Endodermal cell (in vitro differentiated cells): ENCODE results near the gene ZDHHC18. TPM values are rescaled to one million over a fixed set of nuclear protein-coding genes. Genes with fewer than 3 reads are reported as not detected.
"Not testable (repeated sequence)": the region's sequence is repeated elsewhere in the genome, so short reads cannot be mapped to it uniquely, and the experiment has no call there.

Source experiments
- DNase-seq: peaks from one replicate; pipeline ENCODE4 v3.0.0-alpha.2; 2017
- H3K27ac ChIP-seq: 2 replicates; pipeline ENCODE4 v1.5.1; 2013; ENCODE audit warnings: mild to moderate bottlenecking, low read depth, low read length, moderate library complexity
- H3K27me3 ChIP-seq: 2 replicates; pipeline ENCODE4 v1.6.1; 2013; ENCODE audit warnings: mild to moderate bottlenecking, low read length, moderate library complexity; ENCODE audit not compliant: insufficient read depth, control insufficient read depth, poor library complexity, severe bottlenecking
- H3K36me3 ChIP-seq: 2 replicates; pipeline ENCODE4 v1.7.0; 2013; ENCODE audit warnings: mild to moderate bottlenecking, low read length, moderate library complexity; ENCODE audit not compliant: control insufficient read depth, insufficient read depth
- H3K4me1 ChIP-seq: one replicate; pipeline ENCODE4 v1.7.0; 2013; ENCODE audit warnings: low read length; ENCODE audit not compliant: control insufficient read depth, insufficient read depth
- H3K4me3 ChIP-seq: 2 replicates; pipeline ENCODE4 v1.5.1; 2013; ENCODE audit warnings: mild to moderate bottlenecking, low read length, moderate library complexity
- H3K9ac ChIP-seq: 2 replicates; pipeline ENCODE4 v1.6.1; 2013; ENCODE audit warnings: mild to moderate bottlenecking, low read length, moderate library complexity; ENCODE audit not compliant: poor library complexity, severe bottlenecking; ENCODE audit errors: extremely low read depth
- H3K9me3 ChIP-seq: 2 replicates; pipeline ENCODE4 v1.6.1; 2013; ENCODE audit warnings: mild to moderate bottlenecking, low read length, moderate library complexity; ENCODE audit not compliant: control insufficient read depth
- H3K27ac Mint-ChIP-seq: 2 replicates; pipeline ENCODE4 v1.8.0; 2020; ENCODE audit warnings: mixed read lengths
- H3K27me3 Mint-ChIP-seq: 2 replicates; pipeline ENCODE4 v1.8.0; 2021; ENCODE audit warnings: mild to moderate bottlenecking, mixed read lengths; ENCODE audit not compliant: insufficient read depth
- H3K36me3 Mint-ChIP-seq: 2 replicates; pipeline ENCODE4 v1.8.0; 2020; ENCODE audit warnings: low read depth, mixed read lengths
- H3K4me1 Mint-ChIP-seq: 2 replicates; pipeline ENCODE4 v1.8.0; 2020; ENCODE audit warnings: mixed read lengths
- H3K4me3 Mint-ChIP-seq: 2 replicates; pipeline ENCODE4 v1.8.0; 2020; ENCODE audit warnings: mild to moderate bottlenecking, moderate library complexity, mixed read lengths
- H3K9me3 Mint-ChIP-seq: 2 replicates; pipeline ENCODE4 v1.8.0; 2020; ENCODE audit warnings: mild to moderate bottlenecking, mixed read lengths
- WGBS, 2 experiments: methylation state at CpG; one replicate each; pipeline versions ENCODE4 v1.1.5 to v1.1.7; 2013; ENCODE audit warnings: missing lambda C conversion rate in 2 of 2, mixed read lengths in 1 of 2; ENCODE audit not compliant: insufficient coverage in 1 of 2, insufficient read length in 1 of 2; 5-methylcytosine and 5-hydroxymethylcytosine counted together
- total RNA-seq, 2 donors: library from RNA; stranded (reverse); fragmentation: NEBNext Ultra II Directional in 1 of 2; extraction: Animal tissue kit (Norgen Biotek cat#: 25700) in 1 of 2; gene quantifications; 2 replicates in 1 of 2; 3 replicates in 1 of 2; pipeline ENCODE4 v1.2.1, GENCODE V29; 2021
- TF ChIP-seq, protein P1 (sequence below): fragments of 200-600 bp; sonication (generic); conservative IDR thresholded peaks from 2 replicates; pipeline ENCODE4 v1.5.0; 2021; ENCODE audit warnings: antibody characterized with exemption, mild to moderate bottlenecking

Gene ZDHHC18
- total RNA-seq, 2 donors from 2014 or later, result 39.7 to 42.4 TPM

DNA sequence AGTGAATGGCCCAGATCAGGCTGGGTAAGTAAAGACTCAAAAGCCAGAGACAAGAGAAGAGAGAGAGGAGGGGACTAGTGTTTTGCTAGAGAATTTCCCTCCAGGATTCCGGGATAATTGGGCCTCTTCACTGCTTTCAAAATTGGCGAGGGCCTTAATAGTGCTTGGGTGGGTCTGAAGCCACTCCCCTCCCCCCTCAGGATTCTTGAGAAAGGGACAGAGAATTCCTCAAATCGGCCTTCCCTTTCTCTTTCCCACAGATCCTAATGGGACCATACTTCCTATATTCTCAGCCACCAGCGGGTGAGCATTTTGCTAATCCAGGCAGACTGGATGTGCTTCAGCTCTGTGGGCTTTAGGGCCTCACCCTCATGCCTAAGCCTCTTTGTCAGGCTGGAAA is 48.4 kb downstream of the ZDHHC18 start:
- Mint-ChIP-seq H3K4me3 (no peak overlapping the region), H3K27ac (peak overlapping the region; percentile 20), H3K4me1 (peaks cover 1% of the 10 kb centered on the region), H3K9me3 (no peaks in the 10 kb centered on the region), H3K36me3 (peaks cover 13% of the 10 kb centered on the region), H3K27me3 (no peaks in the 10 kb centered on the region)
- Histone ChIP-seq H3K27me3 (no peaks in the 10 kb centered on the region), H3K9me3 (no peaks in the 10 kb centered on the region), H3K36me3 (peaks cover 22% of the 10 kb centered on the region), H3K4me1 (no peaks in the 10 kb centered on the region), H3K4me3 (no peak overlapping the region), H3K27ac (no peak overlapping the region), H3K9ac (no peak overlapping the region)
- WGBS, 2 experiments, result 70% methylated on average over 4 of the region's 4 CpGs
- TF ChIP-seq, protein P1, sequence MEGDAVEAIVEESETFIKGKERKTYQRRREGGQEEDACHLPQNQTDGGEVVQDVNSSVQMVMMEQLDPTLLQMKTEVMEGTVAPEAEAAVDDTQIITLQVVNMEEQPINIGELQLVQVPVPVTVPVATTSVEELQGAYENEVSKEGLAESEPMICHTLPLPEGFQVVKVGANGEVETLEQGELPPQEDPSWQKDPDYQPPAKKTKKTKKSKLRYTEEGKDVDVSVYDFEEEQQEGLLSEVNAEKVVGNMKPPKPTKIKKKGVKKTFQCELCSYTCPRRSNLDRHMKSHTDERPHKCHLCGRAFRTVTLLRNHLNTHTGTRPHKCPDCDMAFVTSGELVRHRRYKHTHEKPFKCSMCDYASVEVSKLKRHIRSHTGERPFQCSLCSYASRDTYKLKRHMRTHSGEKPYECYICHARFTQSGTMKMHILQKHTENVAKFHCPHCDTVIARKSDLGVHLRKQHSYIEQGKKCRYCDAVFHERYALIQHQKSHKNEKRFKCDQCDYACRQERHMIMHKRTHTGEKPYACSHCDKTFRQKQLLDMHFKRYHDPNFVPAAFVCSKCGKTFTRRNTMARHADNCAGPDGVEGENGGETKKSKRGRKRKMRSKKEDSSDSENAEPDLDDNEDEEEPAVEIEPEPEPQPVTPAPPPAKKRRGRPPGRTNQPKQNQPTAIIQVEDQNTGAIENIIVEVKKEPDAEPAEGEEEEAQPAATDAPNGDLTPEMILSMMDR, result no peak
- no peak for DNase-seq

DNA sequence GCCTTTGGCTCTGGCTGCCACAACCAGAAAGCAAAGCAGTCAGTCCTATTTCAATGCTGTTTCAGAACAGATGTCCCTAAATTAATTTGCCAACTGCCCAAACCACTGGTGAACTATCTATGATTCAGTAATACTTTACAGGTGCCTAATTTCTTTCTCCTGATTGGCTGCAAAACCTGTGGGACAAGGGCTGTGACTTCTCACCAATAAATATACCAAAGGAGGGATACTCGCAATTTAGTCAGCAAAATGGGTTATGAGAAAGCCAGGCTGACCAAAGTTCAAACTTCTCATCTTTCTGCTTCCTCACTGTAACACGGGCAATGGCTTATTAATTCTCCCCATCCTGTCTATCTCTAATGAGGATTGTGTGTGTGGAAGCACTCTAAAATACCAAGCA is 50.8 kb downstream of the ZDHHC18 start:
- Histone ChIP-seq H3K9ac (no peak overlapping the region), H3K4me1 (no peaks in the 10 kb centered on the region), H3K9me3 (no peaks in the 10 kb centered on the region), H3K27ac (no peak overlapping the region), H3K27me3 (no peaks in the 10 kb centered on the region), H3K36me3 (peaks cover 36% of the 10 kb centered on the region), H3K4me3 (no peak overlapping the region)
- Mint-ChIP-seq H3K27me3 (no peaks in the 10 kb centered on the region), H3K4me3 (no peak overlapping the region), H3K36me3 (peaks cover 24% of the 10 kb centered on the region), H3K27ac (no peak overlapping the region), H3K9me3 (no peaks in the 10 kb centered on the region), H3K4me1 (peaks cover 1% of the 10 kb centered on the region)
- TF ChIP-seq, protein P1, result no peak
- 79 to 100% methylated on average over 1 to 2 of the region's 2 CpGs for WGBS, 2 experiments
- no peak for DNase-seq

DNA sequence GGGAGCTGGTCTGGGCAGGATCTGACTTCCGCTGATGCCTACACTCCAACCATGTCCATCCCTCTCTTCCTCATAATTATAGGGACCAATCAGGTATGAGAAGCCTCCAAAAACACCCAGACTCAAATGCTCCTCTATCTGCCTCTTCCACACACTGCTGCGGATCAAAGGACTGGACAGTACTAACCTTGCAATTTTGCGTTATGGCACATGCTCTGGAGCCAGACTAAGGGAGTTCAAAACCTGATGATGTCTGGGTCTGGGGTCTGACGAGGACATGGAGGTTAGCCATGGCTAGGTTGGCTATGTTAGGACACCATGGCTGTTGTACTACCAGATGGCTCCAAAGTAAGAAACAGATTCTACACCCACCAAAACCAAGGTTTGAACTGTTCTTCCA is 53.3 kb downstream of the ZDHHC18 start:
- Mint-ChIP-seq H3K36me3 (peaks cover 48% of the 10 kb centered on the region), H3K4me3 (no peak overlapping the region), H3K27ac (no peak overlapping the region), H3K27me3 (no peaks in the 10 kb centered on the region), H3K9me3 (no peaks in the 10 kb centered on the region), H3K4me1 (peaks cover 1% of the 10 kb centered on the region)
- 94 to 100% methylated on average over 2 to 4 of the region's 4 CpGs for WGBS, 2 experiments
- Histone ChIP-seq H3K4me3 (no peak overlapping the region), H3K27me3 (no peaks in the 10 kb centered on the region), H3K27ac (no peak overlapping the region), H3K9me3 (no peaks in the 10 kb centered on the region), H3K4me1 (no peaks in the 10 kb centered on the region), H3K36me3 (peaks cover 56% of the 10 kb centered on the region), H3K9ac (no peak overlapping the region)
- TF ChIP-seq, protein P1, result no peak
- no peak for DNase-seq

GRCh38 chr1:26881611-26882010 is 55.1 kb downstream of the ZDHHC18 start:
- H3K27me3 Mint-ChIP-seq, H3K9me3 ChIP-seq, H3K4me3 ChIP-seq, H3K9me3 Mint-ChIP-seq, H3K27me3 ChIP-seq, H3K27ac Mint-ChIP-seq, H3K9ac ChIP-seq, DNase-seq, H3K4me1 ChIP-seq, H3K27ac ChIP-seq, H3K4me3 Mint-ChIP-seq, H3K4me1 Mint-ChIP-seq: not testable (repeated sequence)
- peaks cover 59% of the 10 kb centered on the region for H3K36me3 Mint-ChIP-seq
- WGBS, 2 experiments, result 97 to 98% methylated on average over 4 to 6 of the region's 6 CpGs
- peaks cover 70% of the 10 kb centered on the region for H3K36me3 ChIP-seq
